ENCODE results near the gene ATP2C2.
"Not testable (repeated sequence)": the region's sequence is repeated elsewhere in the genome, so short reads cannot be mapped to it uniquely, and the experiment has no call there.

Gene ATP2C2

DNA sequence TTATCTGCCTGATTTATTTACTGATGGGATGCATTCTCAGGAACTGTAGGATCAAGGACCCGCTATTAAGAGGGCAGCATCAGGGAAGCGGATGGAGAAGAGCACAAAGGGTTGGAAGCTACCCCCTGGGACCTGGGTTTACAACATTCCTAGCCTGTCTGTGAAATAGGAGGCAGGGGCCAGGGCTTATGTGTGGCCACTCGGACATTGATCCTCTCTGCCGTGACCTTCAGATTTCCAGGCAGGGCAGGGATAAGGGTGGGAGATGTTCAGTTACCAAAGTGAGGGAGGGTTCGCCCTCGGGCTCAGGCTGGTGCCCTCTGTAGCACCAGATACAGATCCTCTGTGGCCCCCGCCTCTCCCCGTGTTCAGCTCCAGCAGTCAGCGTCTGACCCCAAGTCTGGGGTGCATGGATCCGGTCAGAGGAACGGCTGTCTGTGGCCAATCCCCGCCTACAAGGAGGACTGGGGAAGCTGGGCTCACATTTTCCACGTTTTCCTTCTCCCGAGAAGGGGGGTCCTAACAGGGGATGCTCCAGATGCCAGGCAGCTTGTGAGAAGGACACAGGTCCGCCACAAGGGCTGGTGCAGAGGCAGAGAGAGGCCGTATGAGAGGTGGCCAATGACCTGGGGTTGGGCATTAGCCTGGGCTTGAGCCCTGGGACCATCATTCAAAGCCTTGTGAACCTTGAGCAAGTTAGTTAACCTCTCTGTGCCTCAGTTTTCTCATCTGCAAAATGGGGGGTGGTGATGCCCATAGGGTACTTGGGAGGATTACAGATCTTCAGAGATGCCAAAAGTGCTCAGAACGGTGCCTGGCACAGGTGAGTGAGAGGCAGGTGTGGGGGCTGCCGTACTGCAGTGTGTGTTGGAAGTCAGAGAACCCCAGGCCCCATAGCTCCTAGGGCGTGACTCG, 48.3 kb downstream of the ATP2C2 start:
- no peak for DNase-seq (ENCODE audit: extremely low read depth in 1 of 2, low read depth in 1 of 2)

DNA sequence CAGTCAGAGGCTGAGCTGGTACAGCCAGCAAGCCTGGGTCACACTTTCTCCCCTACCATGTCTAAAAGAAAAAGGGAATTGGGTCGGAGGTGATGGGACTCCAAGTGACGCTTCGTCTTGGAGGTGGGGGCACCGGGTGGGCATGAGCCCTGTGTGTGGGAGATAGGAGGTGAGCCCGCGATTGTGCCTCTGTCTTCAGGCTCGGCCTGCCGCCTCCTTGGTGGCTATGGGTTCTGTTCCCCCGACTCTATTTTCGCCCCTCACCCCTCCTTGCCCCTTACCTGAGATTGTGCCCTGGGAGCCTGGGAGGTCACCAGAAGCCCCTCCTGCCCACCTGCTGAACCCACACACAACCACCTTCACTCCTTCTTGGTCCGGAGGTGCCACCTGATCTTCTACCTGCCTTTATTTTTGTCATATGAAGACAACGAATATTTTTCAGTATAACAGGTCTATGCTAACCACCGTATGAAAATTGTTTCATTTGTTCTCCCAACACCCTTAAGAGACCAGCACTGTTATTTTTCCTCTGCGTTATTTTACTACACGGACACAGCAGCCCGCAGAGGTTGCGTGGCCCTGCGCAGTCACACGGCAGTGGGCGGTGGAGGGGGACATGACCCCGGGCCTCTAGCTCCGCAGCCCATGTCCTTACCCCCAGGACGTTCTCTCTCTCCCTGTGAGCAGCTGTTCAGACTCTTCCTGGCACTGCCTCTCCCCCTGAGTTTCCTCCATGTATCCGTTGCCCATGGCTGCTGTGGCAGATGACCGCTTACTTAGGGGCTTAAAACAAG, 49.9 kb downstream of the ATP2C2 start:
- DNase-seq (ENCODE audit: extremely low read depth in 1 of 2, low read depth in 1 of 2): no peak

GRCh38 chr16:84419730-84420129, 51.4 kb downstream of the ATP2C2 start:
- no peak for DNase-seq (ENCODE audit: extremely low read depth in 1 of 2, low read depth in 1 of 2)

DNA sequence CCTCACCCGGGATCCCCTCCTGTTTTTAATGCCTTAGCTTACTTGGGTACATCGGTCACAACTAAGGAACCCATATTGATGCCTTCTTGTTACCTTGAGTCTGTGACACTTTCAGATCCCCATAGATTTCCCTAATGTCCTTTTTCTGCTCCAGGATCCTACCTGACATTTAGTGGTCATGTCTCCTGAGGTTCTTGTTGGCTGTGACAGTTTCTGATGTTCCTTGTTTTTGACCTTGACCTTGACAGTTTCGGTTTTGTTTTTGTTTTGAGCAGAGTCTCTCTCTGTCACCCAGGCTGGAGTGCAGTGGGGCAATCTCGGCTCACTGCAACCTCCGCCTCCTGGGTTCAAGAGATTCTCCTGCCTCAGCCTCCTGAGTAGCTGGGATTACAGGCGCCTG, 52.2 kb downstream of the ATP2C2 start:
- not testable (repeated sequence) for DNase-seq (ENCODE audit: extremely low read depth in 1 of 2, low read depth in 1 of 2)

- DNase-seq (ENCODE audit: extremely low read depth in 1 of 2, low read depth in 1 of 2): no peak
These were observed 53.0 kb downstream of the ATP2C2 start for GRCh38 chr16:84421081-84421937.

DNA sequence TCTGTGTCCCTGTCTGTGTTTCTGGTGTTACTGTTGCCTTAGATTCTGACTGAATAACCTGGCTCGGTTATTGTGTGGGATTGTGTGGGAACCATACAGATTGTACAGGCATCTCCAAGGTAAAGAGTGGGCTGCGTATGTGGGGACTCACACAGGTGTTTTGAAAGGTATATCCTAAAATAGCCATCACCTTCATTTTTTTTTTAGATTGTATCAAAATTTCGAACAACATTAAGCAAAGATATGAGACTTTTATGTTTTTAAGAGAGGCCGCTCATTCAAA, 53.5 kb downstream of the ATP2C2 start:
- DNase-seq (ENCODE audit: extremely low read depth in 1 of 2, low read depth in 1 of 2): no peak

GRCh38 chr16:84423416-84423837, 55.1 kb downstream of the ATP2C2 start:
- DNase-seq (ENCODE audit: extremely low read depth in 1 of 2, low read depth in 1 of 2): no peak

- DNase-seq (ENCODE audit: extremely low read depth in 1 of 2, low read depth in 1 of 2): no peak
These were observed 57.4 kb downstream of the ATP2C2 start for GRCh38 chr16:84425696-84426095.

DNA sequence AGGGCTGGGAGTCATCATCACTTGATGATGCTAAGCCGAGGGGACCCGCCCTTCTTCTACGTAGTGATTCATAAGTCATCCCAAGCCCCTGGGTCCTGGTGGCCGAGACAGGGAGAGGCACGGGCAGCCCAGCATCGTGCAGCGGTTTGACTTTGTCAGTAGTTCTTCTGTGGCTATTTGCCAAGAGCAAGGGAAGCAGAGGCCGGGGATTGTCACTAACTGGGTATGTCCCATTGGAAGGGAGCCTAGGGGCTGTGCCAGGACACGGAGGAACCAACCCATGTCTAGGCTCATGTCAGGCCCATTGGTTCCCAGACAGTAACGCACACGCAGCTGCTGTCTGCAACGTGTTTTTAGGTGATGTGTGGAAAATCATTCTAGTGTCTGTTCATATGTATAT, 58.5 kb downstream of the ATP2C2 start:
- DNase-seq (ENCODE audit: extremely low read depth in 1 of 2, low read depth in 1 of 2): no peak

DNA sequence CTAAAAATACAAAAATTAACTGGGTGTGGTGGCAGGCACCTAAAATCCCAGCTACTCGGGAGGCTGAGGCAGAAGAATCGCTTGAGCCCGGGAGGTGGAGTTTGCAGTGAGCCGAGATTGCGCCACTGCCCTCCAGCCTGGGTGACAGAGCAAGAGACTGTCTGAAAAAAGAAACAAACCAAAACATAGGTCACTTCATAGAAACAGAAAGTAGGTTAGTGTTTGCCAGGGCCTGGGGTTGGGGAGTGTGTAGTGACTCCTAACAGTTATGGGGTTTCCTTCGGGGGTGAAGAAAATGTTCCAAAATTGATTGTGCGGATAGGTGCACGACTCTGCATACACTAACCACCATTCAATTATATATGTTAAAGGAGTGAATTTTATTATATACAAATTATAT, 59.2 kb downstream of the ATP2C2 start:
- no peak for DNase-seq (ENCODE audit: extremely low read depth in 1 of 2, low read depth in 1 of 2)

- DNase-seq (ENCODE audit: extremely low read depth in 1 of 2, low read depth in 1 of 2): no peak
These were observed 62.5 kb downstream of the ATP2C2 start for GRCh38 chr16:84430860-84431259.

GRCh38 chr16:84434800-84435199, 66.5 kb downstream of the ATP2C2 start:
- DNase-seq (ENCODE audit: extremely low read depth in 1 of 2, low read depth in 1 of 2): no peak

DNA sequence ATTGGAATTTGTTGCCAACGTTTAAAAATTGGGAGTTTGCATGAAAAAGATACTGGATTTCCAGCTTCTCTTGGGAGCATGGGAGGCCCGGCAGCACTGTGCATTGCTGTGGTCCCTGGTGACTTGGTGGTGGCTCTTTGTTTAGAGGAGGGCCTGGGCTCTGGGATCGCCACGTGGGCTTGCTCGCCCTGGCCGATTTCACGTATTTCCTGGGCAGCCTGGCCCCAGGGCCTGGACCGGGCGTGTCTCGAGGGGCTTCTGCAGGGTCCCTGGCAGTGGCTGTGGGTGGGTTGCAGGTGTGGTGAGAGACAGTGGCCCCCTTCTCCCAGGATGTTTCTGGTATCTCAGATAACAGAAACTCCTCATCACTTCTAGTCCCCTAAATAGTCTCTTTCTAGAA, 67.9 kb downstream of the ATP2C2 start:
- DNase-seq (ENCODE audit: extremely low read depth in 1 of 2, low read depth in 1 of 2): no peak

- no peak for DNase-seq (ENCODE audit: extremely low read depth in 1 of 2, low read depth in 1 of 2)
These were observed 70.8 kb downstream of the ATP2C2 start for GRCh38 chr16:84438971-84439696.

GRCh38 chr16:84442416-84443145, 74.2 kb downstream of the ATP2C2 start:
- no peak for DNase-seq (ENCODE audit: extremely low read depth in 1 of 2, low read depth in 1 of 2)

GRCh38 chr16:84443166-84443802, 74.9 kb downstream of the ATP2C2 start:
- DNase-seq (ENCODE audit: extremely low read depth in 1 of 2, low read depth in 1 of 2): no peak

DNA sequence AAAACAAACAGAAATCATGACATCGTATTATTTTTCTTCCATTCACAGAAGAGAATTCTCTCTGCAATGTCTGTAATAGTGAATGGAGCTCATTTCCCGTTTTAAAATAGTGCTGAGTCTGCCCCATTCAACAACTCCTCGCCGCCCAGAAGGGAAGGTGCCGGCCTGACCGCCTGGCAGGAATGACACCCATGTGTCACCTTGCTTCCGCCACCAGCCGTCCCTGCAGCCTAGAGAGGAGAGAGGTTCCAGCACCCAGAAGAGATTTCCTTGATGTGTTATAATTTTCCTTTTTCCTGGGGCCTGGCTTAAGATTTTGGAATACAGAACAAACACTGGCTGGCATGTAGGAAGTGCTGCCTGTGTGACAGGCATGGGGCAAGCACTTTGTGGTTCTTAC, 76.1 kb downstream of the ATP2C2 start:
- DNase-seq (ENCODE audit: extremely low read depth in 1 of 2, low read depth in 1 of 2): no peak

- DNase-seq (ENCODE audit: extremely low read depth in 1 of 2, low read depth in 1 of 2): no peak
These were observed 77.7 kb downstream of the ATP2C2 start for GRCh38 chr16:84446084-84446483.

GRCh38 chr16:84446596-84447392, 78.5 kb downstream of the ATP2C2 start:
- DNase-seq (ENCODE audit: extremely low read depth in 1 of 2, low read depth in 1 of 2): no peak

All from stimulated activated CD8-positive, alpha-beta memory T cell treated with anti-CD3 and anti-CD28 coated beads, Interleukin-7, amount 100 ng/mL, for 48 hours (primary cell).